Hypothalamus (tissue), 51 donors: Measurements from ENCODE around the gene ZFPM1.
A peak's percentile ranks its signal among the peaks of the same experiment; 100 is the strongest.
"Not testable (repeated sequence)": the region's sequence is repeated elsewhere in the genome, so short reads cannot be mapped to it uniquely, and the experiment has no call there.

Experiments used
- DNase-seq, 51 donors: peaks; one replicate each; lab custom pipeline; 2025; lab: John Stamatoyannopoulos, UW

ZFPM1 gene

DNA sequence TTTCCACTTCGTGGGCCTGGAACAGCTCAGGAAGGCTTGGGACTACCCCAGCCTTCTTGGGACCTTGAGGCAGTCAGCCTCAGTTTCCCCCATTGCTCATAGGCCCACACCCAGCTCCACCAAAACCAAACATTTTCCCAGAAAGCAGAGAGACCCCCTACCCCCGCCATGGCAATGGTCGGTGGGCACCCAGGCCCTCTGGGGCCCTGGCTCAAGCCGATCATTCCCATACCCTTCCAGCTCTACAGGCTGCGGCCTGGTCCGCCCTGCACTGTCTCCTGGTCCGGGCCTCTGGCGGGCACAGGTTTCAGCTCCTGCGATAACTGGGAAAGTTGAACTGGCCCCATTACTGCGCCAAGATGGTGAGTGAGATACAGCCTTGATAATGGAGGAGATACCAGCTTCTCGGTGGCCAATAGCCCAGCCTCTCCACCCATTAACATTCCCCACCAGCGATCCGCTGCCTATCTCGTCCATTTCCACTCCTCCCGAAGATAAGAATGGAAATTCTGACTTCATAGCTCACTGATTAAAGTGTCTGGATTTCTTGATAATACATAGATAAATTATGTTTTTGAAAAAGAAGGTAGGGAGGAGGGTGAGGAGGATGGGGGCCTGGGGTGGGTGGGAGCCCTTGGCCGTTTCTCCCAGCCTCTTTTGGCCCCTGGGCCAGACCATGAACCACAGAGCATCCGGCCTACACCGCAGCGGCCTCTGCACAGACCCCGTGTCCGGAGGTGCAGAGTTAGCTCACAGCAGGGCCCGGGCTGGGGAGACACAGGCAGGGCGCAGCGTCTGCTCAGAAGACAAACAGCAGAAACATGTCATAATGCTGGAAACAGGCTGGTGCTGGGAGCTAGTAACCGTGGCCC lies 11.6 kb downstream of the ZFPM1 start:
- DNase-seq = no peak

DNA sequence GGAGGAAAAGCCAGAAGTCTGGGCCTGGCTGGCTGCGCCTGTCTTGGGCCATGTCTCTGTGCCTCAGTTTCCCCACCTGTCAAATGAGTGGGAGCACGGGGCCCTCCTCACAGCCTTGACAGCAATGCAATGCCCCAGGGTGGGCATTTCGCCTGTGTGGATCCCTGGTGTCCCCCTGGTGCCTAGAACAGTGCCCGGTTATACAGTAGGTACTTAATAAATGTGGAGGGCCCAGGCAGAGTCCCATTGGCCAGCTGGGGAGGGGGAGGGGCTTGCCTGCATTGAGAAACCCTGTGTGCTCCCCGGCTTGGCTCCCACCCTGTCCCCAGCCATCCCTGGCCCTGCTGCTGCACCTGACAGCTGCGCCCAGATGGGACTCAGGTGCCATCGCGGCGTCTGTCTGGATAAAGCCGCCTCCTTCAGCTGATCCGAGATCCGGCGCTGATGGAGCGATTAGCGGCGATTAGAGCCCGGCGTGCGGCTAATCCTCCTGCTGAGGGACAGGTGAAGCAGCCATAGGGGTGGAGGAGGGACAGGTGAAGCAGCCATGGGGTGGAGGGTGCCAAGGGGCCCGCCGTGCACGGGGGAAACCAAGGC lies 12.4 kb downstream of the ZFPM1 start:
- no peak for DNase-seq

DNA sequence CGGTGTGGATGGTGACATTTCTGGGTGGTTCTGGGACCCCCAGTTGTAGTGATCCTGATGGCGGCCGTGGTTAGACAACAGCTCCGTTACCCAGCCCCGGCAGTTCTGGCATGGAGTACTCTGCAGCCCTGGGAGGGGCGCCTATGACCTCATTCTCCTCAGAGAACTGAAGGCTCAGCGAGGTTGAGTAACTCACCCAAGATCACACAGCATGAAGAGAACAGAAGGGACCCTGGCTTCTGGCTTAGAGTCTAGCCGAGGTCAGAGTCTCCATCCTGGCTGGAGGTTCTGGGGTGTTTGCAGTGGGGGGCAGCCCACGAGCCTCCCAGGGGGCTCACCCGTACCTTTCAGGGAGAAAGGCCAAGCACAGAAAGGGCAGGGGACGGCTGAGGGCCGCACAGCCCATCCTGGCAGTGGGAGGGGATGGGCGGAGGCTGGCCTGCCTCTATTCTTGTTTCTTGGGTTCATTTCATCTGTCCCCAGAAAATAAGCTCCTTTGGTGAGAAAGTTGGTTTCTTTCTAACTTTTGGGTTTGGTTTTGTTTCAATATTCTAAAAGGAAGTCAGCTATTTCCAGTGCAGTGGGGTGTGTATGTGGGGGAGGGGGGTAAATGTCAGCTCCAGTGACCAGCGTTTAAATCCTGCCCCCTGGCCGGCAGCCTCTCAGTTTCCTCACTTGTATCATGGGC lies 13.2 kb downstream of the ZFPM1 start:
- DNase-seq = no peak

DNA sequence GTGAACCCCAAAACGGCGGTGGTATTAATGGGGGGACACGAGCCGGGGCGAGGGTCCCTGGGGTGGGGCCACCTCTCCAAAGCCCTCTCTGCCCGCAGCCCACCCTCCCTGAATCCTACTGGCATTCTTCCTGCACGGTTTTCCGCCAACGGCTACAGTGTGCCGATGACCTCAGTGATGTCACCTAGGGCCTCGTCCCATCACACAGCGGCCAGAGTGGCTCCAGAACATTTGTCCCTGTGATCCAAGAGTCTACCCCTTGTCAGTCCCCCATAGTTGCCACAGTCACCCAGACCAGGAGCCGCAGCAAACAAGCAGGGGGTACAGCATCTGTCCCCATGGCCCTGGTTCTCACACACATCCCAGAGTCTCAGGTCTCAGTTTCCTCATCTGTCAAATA lies 13.9 kb downstream of the ZFPM1 start:
- DNase-seq = no peak

DNA sequence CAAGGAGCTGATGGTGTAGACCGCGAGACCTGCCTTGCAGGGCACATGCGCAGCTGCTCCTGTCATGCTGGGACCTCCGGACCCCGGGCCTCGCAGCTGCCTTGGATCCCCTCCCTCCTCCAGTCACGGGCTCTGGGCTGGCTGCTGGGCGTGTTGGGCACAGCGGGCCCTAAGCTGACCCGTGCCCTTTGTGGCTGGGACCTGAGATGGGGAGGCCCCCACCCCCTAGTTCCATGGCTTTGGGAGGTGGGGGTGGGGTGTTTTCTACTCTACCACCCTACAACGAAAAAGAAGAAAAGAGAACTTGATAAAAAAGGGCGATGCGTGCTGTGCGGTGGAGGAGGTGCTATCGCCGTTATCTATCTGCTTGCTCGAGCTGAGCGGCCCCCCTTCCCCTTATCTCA lies 14.5 kb downstream of the ZFPM1 start:
- DNase-seq = no peak

DNA sequence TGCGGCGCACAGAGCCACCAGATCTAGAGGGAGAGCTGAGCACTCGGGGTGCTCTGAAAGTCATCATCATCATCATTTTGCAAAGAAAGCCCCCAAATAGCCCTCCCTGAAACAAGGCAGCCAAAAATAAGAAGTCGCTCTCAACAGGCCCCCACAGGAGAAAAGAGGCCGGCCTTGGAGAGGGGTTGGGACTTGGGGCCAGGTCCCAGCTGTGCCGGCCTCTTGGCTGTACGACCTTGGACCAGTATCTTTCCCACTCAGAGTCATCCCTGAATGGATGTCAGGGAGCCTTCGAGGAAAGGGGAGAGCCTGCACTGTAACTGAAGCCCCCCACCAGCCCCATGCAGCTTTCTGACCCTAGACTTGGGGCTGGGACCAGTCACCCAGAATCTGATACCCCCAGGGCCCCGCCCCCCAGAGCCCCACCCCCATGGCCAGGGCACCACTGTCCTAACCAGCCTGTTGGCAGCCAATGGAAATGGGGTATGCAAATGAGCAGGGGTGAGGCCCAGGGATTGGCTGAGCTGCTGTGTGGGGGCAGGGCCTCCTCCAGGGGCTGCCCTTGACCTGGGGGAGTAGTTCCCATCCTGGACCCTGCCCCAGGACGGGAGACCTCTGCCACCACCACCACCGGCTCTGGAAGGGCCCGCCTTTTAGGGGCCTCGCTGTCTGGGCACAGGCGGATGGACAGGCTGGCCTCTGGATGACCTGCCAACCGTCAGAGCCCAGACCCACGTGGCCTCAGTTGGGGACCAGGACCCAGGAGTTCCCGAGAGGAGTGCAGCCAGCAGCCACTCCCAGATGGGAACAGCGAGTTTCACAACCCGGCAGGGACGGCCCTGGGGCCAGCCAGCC lies 15.4 kb downstream of the ZFPM1 start:
- peak in 3 of 51 donors; percentile 10 to 30 (median 23) for DNase-seq

DNA sequence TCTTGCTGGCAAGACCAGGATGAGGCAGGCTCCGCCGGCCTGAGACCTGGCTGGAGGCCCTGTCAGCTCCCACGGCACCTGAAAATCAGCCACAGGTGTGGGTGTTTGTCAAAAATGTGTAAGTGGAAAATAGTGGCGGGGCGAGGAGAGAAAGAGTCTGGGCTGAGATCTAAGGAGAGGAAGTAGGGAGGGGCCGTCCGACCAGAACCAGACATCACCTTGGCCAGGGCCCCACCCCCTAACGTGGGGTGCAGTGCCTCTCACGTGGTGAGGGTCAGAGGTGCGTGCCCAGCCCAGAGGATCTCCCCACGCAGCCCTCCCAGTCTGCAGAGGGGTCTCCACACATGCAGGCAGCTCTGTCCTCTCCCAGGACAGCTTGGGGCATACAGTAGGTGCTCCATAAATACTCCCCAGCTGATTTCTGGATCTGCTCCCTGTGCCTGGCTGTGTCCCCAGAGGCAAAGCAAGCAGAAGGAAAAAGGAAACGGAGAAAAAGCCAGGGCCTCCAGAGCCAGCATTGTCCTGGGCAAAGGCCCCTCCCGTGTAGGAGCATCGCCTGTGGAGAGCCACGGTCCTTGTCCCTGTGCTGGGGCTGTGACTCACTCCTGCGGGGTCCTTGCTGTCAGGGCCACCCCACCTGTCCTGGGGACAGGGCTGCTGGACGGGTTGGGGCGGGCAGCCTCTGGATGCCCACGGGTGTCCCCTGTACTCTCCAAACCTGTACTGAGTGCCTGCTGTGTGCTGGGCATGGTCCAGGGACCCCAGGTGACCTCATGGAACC lies 16.7 kb downstream of the ZFPM1 start:
- DNase-seq = no peak

DNA sequence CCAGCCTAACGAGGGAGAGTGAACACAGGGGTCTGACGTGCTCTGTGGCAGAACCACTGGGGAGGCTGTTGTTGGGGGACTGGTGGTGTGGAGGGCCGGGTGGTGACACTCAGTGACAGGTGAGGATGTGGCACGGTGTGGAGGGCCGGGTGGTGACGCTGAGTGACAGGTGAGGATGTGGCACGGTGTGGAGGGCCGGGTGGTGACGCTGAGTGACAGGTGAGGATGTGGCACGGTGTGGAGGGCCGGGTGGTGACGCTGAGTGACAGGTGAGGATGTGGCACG lies 17.3 kb downstream of the ZFPM1 start:
- not testable (repeated sequence) for DNase-seq

DNA sequence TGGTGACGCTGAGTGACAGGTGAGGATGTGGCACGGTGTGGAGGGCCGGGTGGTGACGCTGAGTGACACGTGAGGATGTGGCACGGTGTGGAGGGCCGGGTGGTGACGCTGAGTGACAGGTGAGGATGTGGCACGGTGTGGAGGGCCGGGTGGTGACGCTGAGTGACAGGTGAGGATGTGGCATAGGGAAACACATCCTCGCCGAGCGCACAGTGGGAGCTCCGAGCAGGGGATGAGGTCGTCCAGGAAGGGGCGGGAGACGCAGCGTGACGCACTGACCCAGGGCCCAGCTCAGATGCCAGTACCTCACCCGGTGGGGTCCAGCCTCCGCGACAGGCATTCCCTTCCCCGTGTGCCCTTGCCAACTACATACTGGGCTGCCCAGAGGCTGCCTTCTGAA lies 17.6 kb downstream of the ZFPM1 start:
- DNase-seq = not testable (repeated sequence)

DNA sequence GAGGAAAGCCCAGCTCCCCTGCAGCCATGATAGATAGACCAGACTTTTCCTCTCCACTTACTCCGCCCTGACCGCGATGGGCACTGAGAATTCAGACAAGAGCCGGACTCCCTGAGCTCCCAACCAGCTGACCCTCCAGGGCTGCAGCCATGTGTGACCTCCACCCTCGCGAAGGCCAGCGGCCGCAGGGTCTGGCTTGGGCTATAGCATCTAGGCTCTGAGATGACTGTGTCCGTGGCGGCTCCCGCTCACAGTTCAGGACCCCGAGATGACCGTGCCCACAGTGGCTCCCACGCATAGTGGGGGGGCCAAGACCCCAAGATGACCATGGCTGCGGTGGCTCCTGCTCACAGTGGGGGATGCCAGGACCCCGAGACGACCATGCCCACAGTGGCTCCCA lies 18.0 kb downstream of the ZFPM1 start:
- DNase-seq = no peak

DNA sequence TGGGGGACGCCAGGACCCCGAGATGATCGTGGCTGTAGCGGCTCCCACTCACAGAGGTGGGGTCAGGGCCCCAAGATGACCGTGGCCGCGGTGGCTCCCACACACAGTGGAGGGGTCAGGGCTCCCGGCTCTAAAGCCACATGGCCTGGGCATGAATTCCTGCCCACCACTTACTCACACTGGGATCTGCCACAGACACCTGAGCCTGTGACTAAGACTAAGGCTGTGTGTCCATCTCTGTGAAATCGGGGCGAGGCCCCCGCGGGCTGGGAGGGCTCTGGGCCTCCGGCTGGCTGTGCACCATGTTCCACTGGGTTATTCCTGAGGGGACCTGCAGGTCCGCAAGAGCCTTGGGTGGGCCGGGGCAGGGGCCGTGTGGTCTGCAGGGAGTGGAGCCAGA lies 18.5 kb downstream of the ZFPM1 start:
- no peak for DNase-seq

DNA sequence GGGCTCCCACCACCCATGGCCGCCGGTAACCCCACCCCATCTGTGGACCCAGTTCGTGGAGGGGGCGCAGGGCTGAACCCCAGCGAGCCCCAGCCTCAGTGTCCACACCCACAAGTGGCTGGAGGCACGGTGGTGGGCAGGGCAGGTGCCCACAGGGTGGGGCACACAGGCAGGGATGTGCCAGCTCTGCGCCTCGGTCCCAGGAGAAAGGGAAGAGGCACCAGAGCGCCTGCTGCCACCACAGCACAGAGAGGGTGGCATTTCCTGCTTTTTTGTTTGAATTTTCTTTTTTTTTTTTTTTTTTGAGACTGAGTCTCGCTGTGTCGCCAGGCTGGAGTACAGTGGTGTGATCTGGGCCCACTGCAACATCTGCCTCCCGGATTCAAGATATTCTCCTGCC lies 19.0 kb downstream of the ZFPM1 start:
- no peak for DNase-seq

DNA sequence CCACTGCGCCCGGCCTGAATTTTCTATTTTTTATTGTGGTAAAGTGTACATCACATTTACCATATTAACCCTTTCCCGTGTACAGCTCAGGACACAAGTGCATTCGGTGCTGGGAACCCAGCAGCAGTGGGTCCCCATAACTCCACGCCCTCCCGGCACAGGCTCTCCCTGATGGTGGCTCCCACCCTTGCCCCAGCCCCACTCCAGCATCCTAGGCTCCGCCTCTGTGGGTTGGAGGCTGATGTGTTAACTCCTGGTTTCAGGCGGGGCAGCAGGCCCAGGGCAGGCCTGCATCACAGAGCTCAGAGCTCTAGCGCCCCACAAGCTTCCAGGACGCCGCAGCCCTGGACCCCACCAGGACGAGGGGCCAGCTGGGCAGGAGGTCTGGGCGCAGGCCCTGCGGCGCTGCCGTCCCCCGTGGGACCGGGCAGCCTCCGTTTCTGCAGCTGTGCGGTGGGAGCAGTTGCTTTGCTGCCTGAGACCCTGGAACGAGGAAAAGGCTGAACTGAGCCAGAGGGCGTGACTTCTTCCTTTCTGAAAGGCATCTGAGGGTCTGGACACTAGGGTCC lies 19.6 kb downstream of the ZFPM1 start:
- no peak for DNase-seq

DNA sequence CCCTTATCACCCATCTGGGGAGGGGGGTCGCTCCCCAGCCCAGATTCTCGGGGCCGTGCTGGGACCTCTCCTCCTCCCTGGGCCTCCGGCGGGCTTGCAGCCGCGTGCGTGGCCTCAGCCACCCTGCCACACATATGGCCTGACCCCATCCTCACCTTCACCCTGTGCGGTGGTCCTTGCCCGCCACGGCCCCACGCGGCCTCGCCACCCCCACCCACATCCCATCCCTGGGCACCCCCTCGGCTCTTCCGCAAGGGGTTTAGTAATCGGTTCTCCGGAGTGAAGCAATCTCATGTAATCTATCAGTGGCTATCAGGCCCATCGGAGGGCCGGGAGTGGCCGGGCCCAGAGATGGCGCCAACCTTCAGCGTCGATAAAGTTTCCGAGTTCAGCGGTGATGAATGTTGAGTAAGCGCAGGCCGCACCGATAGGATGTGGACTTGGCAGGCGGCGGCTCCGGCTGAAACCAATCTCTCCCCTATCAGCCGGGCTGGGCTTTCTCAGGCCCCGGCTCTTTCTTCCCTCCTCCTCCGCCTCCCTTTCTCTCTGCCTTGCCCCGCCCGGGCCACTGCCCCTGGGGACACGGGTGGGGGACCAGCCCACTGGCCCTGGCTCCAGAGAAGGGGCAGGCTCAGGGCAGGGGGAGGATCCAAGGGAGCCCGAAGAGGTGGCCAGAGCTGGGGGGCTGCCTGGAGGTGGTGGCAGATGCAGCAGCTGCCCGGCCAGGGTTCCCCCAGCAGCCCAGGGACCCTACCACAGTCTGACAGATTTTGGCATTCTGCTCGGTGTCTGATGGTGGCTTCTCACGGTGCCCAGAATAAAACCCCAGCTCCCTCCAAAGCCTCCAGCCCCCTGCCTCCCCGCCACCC lies 20.8 kb downstream of the ZFPM1 start:
- no peak for DNase-seq

DNA sequence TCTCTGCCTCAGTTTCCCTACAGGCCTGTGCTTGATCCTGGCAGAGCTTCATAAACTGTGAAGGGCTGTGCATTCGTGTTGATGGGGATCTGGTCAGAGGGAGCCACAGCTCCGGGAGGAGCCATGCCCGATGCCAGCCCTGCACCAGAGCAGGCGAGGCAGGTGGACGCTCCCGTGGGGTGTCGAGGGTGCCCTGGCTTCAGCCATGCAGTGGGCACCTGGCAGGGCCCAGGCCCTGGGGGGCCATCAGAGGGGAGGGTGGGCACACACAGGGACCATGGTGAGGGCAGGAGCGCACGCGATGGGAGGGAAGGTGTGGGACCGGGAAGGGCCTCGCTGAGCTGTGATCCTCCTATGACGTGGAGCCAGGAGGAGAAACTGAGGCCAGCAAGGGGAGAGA lies 22.0 kb downstream of the ZFPM1 start:
- DNase-seq = no peak

DNA sequence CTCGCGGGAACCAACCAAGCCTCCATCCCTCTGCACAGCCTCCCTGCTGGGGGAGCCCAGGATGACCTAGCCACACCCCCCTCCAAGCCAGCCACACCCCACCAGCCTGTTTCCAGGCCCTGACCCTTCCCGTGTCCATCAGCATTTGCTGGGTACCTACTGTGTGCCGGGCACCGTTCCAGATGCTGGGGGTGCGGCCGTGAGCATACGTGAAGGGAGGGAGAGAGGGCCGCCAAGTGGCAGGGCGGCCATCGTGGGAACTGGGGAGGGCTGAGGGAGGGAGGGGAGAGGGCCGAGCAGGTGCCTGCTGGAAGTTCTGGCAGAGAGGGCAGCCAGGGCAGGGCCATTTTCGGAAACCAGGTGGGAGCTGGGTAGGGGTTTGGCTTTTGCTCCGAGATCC lies 23.1 kb downstream of the ZFPM1 start:
- no peak for DNase-seq

DNA sequence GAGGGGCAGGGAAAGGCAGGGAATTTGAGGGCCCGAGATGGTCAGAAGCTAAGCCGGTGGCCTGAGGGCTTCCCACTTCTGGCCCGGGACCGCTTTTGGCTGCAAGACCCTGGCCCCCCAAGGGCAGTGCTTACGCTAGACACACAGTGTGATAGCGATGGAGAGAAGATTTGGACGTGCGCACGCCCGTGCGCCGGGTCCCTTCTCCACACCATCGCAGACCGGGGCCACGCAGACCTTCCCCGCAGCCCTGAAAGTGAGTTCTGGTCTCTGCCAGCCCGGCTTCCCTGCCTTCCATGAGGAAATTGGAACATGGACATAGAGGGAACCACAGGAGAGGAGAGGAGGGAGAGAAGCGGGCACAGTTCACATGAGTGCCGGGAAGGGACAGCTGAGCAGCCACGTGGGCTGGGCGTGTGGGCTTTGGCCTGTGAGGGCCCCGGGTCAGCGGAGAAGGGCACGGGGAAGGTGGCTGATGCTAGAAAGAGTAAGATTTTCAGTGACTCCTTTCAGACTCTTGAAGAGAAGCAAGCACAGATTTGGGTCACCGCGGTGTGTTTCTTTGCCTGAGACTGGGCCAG lies 23.8 kb downstream of the ZFPM1 start:
- DNase-seq = no peak

DNA sequence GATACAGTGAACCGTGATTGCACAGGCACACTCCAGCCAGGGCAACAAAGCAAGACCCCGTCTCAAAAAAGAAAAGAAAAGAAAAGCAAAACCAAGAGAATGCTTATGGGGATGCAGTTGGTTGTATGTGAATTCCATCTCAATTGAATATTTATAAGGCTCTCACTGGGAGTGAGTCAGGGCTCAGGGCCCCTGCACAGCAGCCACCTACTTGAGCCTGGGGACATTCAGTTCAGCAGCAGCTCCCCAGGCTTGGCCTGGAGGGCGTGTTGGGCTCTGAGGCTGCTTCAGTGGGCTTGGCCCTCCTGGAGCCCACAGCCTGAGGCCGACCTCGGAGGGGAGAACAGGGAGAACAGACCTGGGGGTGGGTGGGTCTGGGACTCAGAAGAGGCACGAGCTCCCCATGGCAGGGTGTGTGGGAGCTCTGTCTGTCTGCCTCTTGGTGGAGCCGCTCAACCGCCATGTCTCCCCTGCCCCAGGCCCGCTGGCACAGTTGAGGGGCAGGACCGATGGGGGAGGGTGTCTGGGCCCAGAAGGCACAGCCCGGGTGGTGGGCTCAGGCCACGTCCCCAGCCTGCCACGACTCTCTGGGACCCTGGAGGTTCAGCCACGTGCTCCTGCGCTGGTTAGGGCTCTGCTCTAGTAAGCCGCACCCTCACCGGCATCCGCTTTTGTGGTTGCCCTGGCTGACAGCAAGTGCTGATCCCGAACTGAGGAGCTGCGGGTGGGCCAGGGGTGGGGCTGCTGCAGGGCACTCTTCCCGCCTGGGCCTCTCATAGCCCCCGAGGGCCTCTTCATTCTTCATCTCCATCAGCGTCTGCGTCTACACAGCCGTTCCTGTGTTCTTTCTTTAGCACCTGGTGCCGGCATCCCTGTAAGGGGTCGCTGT lies 24.8 kb downstream of the ZFPM1 start:
- DNase-seq = no peak
